Left renal cortex interstitium (tissue), 4 donors: ENCODE data around the gene ENG. TPM values are rescaled to one million over a fixed set of nuclear protein-coding genes. Genes with fewer than 3 reads are reported as not detected.
"Not testable (repeated sequence)": the region's sequence is repeated elsewhere in the genome, so short reads cannot be mapped to it uniquely, and the experiment has no call there.

ENCODE experiments used
- DNase-seq, 4 donors: peaks; one replicate each; pipeline ENCODE4 v3.0.0-alpha.2; 2013; ENCODE audit warnings: low read depth in 4 of 4, low spot score in 2 of 4, missing footprints in 1 of 4
- polyA plus RNA-seq, 4 donors: library from polyadenylated mRNA; unstranded; fragments of 120-200 nt; gene quantifications; one replicate each; pipeline ENCODE4 v1.2.1, GENCODE V29; 2013; ENCODE audit not compliant: insufficient read length in 4 of 4

ENG gene
- 100 to 1,000 TPM in 1 of 4 donors, 10 to 100 TPM in 3; 74.4 to 112 (median 80.8) TPM for polyA plus RNA-seq

DNA sequence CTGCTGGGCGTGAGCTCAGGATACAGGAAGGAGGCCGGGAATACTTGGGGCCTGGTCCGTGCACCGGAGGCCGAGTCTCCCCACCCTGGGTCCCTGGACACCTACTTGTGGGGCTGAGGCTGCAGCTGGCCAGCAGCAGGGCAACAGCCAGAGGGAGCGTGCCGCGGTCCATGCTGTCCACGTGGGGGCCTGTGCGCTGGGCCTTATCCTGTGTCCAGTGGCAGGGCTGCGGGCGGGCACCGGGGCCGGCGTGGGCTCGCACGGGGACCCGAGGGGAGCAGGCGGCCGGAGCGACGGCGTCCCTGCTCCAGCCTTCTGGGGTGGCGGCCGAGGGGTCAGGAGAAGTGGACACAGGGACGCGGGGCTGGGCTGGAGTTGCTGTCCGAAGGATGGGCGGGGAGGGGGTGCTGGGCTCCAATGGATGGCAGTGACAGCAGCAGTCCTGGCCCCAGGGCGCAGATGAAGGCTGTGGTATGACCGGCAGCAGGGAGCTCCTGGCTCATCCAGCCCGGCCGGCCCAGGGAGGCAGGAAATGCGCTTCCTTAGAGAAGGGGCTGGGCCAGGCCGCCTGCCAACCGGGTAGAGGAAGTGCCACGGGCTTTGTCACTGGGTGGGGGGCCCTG lies at the start of gene ENG:
Gene ENG (minus strand): TSS at position 475 of the 623 bp plus-strand sequence. CDS start 303 bp downstream, at position 172.
- DNase-seq: no peak

DNA sequence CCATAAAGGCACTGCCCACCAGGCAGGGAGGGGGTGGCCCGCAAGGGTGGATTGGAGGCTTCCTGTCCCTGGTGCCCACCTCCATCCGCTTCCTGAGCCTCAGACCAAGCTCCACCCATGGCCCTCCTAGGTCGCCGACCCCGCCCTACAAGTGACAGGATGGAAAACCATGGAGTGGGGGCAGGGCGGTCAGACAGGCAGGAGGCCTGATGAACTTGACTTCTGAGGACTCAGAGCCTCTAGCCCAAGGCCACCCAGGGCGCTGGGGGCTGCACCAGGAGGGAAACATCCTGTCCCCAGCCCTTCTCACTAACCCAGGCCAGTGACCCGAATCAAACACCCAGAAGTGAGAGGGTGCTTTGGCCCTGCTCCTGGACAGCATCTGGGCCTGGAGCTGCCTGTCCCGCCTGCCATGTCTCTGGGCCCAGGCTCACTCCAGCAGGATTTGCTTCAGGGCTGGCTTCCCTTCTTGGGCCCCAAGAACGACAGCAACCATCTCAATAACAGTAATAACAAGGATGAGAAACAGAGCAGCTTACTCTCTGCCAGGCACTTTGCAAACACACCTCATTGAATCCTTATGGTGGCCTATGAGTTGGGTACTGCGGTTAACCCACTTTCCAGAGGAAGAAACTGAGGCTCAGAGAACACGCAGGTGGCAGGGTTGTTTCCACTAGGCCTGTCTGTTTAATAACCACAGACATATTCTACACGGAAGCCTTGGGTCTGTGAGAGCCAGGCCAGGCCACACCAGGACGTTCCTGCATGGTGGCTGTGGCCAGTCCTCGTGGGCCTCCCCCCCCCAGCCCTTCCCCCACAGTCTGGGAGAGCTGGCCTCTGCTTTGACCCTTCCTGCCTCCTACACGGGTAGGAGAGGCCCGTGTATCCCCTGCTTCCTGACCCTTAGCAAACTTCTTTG lies 49.4 kb upstream of the ENG start:
- no peak for DNase-seq

- no peak for DNase-seq
These were observed 44.9 kb upstream of the ENG start, which contains the start of gene ST6GALNAC6 for GRCh38 chr9:127899128-127899943. ST6GALNAC6 (minus strand) TSS chr9:127899603; CDS start chr9:127897981, 1,622 bp downstream.

DNA sequence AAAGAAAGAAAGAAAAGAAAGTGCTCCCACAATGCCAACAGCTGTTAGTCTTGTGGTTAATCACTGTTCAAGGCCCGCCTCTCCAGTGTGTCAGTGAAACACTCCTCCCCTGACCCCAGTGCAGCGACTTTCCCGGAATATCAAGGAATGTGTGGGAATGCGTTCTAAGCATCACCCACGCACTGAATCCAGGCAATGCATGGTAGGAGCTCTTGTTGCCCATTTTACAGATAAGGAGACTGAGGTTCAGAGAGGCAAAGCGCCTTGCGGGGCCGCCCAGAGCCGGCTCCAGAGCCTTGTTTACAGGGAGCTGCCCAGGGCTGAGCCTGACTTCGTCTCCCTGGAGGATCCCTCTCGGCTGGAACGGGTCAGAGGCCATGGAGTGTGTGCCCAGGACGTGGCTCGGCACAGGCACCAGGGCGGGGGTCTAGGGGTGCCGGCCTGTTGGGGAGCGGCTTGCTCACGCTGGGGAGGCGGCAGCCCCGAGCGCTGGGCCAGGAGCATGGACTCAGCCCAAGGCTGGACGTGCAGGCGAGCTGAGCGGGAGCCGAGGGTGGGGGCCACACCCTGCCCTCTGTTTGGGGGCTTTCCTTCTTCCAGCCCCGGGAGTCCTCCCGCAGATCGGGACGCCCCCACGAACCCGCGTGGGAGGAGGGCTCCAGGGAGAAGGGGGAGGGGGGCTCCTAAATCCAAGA lies 44.1 kb upstream of the ENG start:
- no peak for DNase-seq

DNA sequence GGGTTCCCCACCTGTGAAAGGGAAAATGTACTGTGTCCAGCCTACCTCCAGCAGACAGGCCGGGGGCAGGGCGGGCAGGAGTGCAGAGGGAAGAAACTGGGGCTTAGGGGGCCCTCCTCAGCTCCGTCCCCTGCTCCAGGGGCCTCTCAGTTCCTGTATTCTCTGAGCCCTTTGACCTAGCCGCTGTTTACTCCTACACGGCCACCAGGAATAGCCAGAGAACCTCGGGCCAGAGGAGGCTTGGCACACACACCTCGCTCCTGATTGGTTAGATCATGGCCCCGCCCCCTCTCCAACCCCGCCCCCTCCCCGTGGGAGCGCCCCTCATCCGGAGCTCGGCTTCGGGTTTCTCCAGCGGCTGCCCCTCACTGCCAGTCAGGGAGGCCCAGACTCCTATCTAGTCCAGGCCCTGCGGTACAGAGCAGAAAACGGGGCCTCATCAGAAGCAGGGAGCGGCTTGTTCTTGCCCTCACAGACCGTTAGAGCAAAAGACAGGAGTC lies 42.8 kb upstream of the ENG start:
- no peak for DNase-seq

- DNase-seq: no peak
These were observed 42.1 kb upstream of the ENG start for GRCh38 chr9:127896395-127897192.

GRCh38 chr9:127895811-127896210 lies 41.4 kb upstream of the ENG start:
- DNase-seq: no peak

DNA sequence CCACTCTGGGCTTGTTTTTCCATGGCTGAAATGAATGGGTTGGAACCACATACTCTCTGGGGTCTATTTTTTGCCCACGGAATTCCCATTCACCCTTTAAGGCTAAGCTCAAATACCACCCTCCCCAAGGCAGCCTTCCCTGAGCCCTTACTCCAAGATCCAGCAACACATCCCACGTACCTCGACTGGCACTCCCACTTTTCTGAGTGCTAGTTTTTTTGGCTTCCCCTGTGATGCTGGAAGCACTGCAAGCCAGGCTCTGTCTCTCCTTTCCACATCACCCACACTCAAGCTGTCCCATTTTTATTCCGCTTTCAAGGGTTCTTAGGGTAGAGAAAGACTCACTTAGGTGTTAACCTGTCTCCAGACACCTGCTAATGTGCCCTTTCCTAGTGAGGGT lies 38.9 kb upstream of the ENG start:
- DNase-seq: no peak

DNA sequence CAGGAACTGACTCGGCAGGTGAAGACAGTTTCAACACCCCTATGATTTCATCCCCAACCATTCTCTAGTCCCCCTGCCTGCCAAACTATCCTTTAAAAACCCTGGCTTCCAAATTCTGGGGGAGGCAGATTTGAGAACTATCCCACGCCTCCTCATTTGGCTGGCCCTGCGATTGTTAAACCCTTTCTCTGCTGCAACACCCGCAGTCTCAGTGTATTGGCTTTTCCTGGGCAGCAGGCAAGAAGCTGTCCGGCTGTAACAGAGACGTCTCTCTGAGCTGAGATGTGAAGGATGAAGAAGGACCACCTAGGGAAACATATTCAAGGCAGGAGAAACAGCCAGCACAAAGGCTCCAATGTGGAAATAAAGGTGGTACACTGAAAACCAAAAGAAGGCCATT lies 38.4 kb upstream of the ENG start:
- no peak for DNase-seq

DNA sequence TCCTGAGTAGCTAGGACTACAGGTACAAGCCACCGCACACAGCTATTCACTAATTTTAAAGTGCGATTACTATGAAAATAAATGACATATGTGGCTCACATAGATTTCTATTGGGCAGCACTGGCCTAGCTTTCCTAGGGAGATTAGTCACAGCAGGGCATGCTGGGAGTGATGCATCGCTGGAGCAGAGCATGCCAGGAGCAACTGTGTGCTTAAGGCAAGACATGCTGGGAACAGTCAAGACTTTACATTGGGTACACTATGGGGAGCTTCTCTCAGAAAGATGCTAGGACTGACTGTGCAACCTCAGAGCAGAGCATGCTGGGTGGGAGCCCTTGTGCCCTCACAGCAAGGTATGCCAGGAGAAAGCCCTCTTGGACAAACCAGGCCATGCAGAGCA lies 35.6 kb upstream of the ENG start:
- DNase-seq: no peak

DNA sequence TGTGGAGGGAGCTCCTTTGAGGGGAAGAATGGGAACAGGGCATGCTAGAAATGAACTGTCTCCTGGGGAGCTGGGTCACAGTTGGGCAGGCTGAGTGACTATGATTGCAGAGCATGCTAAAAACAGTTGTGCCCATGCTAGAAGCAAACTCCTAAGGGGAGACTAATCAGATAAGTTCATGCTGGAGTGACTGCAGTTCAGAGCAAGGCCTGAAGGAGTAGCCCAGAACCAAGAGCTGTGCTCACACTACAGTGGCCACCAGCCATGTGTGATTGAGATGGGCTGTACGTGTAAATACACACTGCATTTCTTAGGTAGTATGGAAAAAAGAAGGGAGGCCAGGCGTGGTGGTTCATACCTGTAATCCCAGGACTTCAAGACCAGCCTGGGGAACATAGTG lies 33.3 kb upstream of the ENG start:
- no peak for DNase-seq

GRCh38 chr9:127886401-127886972 lies 32.0 kb upstream of the ENG start:
- no peak for DNase-seq

DNA sequence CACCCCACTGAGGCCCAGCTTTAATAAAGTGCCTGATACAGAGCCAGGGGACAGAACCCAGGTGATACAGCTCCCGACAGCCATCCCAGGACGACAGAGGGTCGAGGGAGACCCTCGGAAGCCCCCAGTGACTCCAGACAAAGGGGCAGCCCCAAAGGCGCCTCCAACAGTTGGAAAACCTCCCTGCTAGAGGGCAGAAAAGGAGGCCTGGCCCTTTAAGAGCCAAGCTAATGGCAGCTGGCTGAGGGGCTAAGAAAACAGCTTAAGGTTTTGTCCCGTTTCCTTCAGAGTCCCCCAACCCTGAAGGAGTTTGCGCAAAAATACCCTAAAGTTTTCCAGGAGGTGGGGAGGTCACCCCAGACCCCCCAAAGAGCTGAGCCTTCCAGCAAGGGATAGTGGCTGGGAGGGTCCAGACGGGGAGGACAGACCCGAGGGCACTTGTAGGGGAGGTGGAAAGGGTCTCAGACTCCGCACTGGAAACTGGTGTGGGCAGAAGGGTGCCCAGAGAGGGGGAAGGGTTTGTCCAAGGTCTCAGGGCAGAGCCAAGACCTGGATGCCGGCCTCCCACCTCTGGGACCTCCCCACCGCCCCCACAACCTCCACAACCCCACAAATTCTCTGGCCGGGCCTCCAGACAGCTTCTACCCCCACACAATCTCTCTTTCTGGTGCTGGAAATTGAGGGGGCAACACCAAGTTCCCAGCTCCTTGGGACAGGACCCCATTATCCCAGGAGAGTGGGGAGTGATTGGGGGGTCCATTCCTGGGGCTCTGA lies 31.2 kb upstream of the ENG start:
- no peak for DNase-seq

GRCh38 chr9:127884976-127885490 lies 30.6 kb upstream of the ENG start:
- no peak for DNase-seq

GRCh38 chr9:127884427-127884911 lies 30.0 kb upstream of the ENG start:
- no peak for DNase-seq

DNA sequence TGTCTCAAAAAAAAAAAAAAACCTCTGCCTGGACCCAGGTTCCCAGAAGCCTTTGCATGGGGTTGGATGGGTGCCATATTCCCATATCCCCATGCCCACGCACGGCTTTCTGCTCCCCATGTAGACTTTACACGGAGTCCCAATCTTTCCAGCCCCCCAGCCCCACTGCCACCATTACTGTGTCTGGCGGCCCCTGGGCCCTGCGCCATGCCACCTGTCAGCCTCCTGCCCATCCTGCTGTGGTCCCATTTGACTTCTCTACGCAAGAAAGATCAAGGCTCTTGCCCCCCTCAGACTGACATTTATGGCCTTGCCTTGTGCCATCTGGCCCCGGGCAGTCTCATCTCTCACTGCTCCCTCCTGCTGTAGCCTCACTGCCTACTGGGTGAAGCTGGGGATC lies 29.5 kb upstream of the ENG start:
- no peak for DNase-seq

- DNase-seq: not testable (repeated sequence)
These were observed 27.3 kb upstream of the ENG start for GRCh38 chr9:127881715-127882114.

DNA sequence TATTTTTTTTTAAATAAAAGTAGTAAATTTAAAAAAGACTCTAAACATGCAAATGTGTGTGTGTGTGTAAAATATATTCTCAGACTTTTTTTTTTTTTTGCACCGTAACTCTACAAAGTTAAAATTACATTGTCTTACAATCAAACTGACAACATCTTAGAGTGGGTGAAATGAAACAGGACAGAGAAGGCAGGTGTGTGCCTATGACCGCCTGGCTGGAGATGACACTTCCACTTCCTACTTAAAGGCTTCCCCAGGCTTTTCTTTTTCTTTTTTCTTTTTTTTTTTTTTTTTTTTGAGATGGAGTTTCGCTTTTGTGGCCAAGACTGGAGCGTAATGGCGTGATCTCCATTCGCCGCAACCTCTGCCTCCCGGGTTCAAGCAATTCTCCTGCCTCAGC lies 25.7 kb upstream of the ENG start:
- DNase-seq: no peak
